Measurements from ENCODE around the gene CORIN.

DNA sequence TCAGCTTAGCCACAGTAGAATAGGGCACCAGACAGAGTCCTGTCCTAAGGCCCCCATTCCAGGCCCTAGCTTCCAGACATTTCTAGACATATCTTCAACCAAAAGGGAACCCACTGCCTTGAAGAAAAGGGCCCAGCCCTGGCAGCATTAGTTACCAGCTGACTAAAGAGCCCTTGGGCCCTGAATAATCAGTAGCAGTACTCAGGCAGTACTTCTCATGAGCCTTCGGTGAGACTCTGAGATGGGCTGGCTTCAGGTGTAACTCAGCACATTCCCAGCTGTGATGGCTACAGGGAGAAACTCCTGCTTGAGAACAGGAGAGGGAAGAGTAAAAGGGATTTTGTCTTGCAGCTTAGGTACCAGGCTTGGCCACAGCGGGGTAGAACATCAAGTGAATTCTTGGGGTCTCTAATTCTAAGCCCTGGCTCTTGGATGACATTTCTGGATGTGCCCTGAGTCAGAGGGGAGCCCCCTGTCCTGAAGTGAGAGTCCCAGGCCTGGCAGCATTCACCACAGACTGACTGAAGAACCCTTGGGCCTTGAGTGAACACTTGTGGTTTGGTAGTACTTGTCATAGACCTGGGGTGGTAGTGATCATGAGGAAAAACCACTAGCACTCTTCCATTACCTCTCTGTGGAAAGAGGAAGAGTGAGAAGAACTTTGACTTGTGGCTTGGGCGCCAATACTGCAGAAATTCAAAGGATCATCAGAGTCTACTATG lies 182.7 kb downstream of the CORIN start:
- TF ChIP-seq, protein P1, sequence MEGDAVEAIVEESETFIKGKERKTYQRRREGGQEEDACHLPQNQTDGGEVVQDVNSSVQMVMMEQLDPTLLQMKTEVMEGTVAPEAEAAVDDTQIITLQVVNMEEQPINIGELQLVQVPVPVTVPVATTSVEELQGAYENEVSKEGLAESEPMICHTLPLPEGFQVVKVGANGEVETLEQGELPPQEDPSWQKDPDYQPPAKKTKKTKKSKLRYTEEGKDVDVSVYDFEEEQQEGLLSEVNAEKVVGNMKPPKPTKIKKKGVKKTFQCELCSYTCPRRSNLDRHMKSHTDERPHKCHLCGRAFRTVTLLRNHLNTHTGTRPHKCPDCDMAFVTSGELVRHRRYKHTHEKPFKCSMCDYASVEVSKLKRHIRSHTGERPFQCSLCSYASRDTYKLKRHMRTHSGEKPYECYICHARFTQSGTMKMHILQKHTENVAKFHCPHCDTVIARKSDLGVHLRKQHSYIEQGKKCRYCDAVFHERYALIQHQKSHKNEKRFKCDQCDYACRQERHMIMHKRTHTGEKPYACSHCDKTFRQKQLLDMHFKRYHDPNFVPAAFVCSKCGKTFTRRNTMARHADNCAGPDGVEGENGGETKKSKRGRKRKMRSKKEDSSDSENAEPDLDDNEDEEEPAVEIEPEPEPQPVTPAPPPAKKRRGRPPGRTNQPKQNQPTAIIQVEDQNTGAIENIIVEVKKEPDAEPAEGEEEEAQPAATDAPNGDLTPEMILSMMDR (IDR thresholded peaks at IDR 0.05; ENCODE audit: low read depth, low read length, missing input control): no peak
- TF ChIP-seq JUND (IDR thresholded peaks at IDR 0.05): no peak
- TF ChIP-seq TAF1 (conservative IDR thresholded peaks at IDR 0.05): no peak
- no peak for TF ChIP-seq SP1 (IDR thresholded peaks at IDR 0.05)
- TF ChIP-seq GABPA (IDR thresholded peaks at IDR 0.05 in 1 of 2, conservative IDR thresholded peaks at IDR 0.05 in 1 of 2): no peak
